Measurements from ENCODE around the gene PARD3B.

Gene PARD3B

DNA sequence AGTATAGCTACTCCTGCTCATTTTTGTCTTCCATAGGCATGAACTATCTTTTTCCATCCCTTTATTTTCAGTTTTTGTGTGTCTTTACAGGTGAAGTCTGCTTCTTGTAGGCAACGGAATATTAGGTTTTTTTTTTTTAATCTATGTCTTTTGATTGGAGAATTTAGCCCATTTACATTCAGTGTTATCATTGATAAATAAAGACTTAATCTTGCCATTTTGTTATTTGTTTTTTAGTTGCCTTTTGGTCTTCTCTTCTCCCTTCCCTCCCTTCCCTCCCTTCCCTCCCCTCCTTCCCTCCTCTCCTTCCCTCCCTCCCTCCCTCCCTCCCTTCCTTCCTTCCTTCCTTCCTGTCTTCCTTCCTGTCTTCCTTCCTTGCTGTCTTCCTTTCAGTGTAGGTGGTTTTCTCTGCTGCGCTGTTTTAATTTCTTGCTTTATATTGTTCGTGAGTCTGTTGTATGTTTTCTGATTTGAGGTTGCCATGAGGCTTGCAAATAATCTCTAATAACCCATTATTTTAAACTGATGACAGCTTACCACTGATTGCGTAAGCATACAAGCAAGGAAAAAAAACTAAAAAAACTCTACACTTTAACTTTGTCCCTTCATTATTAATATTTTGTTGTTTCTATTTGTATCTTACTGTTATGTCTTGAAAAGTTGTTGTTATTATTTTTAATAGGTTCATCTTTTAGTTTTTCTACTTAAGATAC, 353.8 kb downstream of the PARD3B start:
- no peak for TF ChIP-seq CTCF (conservative IDR thresholded peaks at IDR 0.05; ENCODE audit: low read depth, low read length)
- no peak overlapping the region for H3K4me3 ChIP-seq (ENCODE audit: low read length)

GRCh38 chr2:204899983-204900382, 354.7 kb downstream of the PARD3B start:
- no peak for DNase-seq (ENCODE audit: low read depth)
- no peak for TF ChIP-seq CTCF (conservative IDR thresholded peaks at IDR 0.05; ENCODE audit: low read depth, low read length)
- H3K4me3 ChIP-seq (ENCODE audit: low read length): no peak overlapping the region

More for the DNA sequence above, 353.8 kb downstream of the PARD3B start:
- DNase-seq (ENCODE audit: low read depth): no peak

- H3K4me3 ChIP-seq (ENCODE audit: low read length): no peak overlapping the region
- DNase-seq (ENCODE audit: low read depth): no peak
- no peak for TF ChIP-seq CTCF (conservative IDR thresholded peaks at IDR 0.05; ENCODE audit: low read depth, low read length)
Observed at GRCh38 chr2:204900487-204900886, 355.2 kb downstream of the PARD3B start.

GRCh38 chr2:204900910-204901309, 355.6 kb downstream of the PARD3B start:
- TF ChIP-seq CTCF (conservative IDR thresholded peaks at IDR 0.05; ENCODE audit: low read depth, low read length): no peak
- no peak overlapping the region for H3K4me3 ChIP-seq (ENCODE audit: low read length)
- DNase-seq (ENCODE audit: low read depth): no peak

DNA sequence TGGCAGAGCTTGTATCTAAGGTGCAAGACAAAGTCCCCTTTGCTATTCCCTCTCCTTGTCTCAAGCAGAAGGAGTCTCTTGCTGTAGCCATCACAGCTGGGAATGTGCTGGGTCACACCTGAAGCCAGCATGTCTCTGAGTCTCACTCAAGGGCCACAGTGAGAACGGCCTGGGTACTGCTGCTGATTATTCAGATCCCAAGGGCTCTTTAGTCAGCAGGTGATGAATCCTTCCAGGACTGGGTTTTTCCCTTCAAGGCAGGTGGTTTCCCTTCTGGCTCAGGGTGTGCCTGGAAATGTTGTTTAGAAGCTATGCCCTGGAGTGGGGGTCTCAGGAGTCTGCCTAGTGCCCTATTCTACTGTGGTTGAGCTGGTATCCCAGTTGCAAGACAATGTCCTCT, 356.3 kb downstream of the PARD3B start:
- no peak for TF ChIP-seq CTCF (conservative IDR thresholded peaks at IDR 0.05; ENCODE audit: low read depth, low read length)
- H3K4me3 ChIP-seq (ENCODE audit: low read length): no peak overlapping the region
- DNase-seq (ENCODE audit: low read depth): no peak

DNA sequence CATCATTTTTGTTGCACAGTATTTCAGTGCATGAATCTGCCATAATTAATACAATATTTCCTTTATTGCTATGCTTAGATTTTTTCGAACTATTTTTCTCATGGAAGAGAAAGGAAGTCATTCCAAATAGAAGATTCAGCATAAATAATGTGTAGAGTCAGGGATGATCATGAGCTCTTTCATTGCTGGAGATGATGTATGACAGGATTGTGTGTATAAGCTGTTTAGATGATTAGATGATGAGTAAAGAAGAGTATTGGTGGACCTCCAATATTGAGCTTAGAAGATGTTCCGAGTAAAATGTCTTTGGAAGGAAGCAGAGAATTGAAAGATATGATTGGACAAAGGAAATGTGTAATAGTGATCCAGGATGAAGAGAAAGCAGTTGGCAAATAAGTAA, 364.5 kb downstream of the PARD3B start:
- no peak for TF ChIP-seq CTCF (conservative IDR thresholded peaks at IDR 0.05; ENCODE audit: low read depth, low read length)
- no peak overlapping the region for H3K4me3 ChIP-seq (ENCODE audit: low read length)
- no peak for DNase-seq (ENCODE audit: low read depth)

- no peak for DNase-seq (ENCODE audit: low read depth)
- H3K4me3 ChIP-seq (ENCODE audit: low read length): no peak overlapping the region
- no peak for TF ChIP-seq CTCF (conservative IDR thresholded peaks at IDR 0.05; ENCODE audit: low read depth, low read length)
Observed at GRCh38 chr2:204913312-204913711, 368.0 kb downstream of the PARD3B start.

Measured in retinal pigment epithelial cell (primary cell).